ENCODE measurements around the gene PRKX. TPM values are rescaled to one million over a fixed set of nuclear protein-coding genes. Genes with fewer than 3 reads are reported as not detected.
"Not testable (repeated sequence)": the region's sequence is repeated elsewhere in the genome, so short reads cannot be mapped to it uniquely, and the experiment has no call there.

The PRKX gene
- total and polyA plus RNA-seq, 12 donors: 1.7 to 10.1 (median 2.8) TPM

DNA sequence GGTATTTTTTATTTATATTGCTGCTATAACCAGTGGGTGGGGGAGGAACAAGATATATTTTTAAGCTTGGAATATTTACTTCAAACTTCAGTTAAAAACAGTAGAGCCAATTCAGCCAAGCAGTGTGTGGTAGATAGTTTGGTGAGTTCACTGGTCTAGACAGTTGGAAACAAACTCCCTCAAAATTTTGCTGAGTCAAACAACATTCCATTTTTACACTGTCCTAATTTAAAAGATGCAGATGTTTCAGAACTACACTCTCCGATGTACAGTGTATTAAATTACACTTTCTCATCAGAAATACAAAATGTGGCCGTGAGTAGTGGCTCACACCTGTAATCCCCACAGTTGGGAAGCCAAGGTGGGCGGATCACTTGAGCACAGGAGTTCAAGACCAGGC is 23.3 kb downstream of the PRKX start:
- H3K36me3 ChIP-seq: no peaks in the 10 kb centered on the region
- H3K27me3 ChIP-seq: no peaks in the 10 kb centered on the region
- peaks cover 0 to 9% (median 0%) of the 10 kb centered on the region in 9 donors for H3K4me1 ChIP-seq
- intact Hi-C loops (cut with DNase I): loop anchor here in 1 of 10 donors (10.0 kb wide), 1 partner anchor 125 kb away; no protein-coding TSS in a partner anchor
- no peak for ATAC-seq
- no peaks in the 10 kb centered on the region for H3K9me3 ChIP-seq
- WGBS, 2 donors: 67 to 76% methylated on average over 3 of the region's 3 CpGs
- no peak overlapping the region for H3K4me3 ChIP-seq
- DNase-seq: no peak
- no peak overlapping the region for H3K27ac ChIP-seq
- TF ChIP-seq, protein P1, sequence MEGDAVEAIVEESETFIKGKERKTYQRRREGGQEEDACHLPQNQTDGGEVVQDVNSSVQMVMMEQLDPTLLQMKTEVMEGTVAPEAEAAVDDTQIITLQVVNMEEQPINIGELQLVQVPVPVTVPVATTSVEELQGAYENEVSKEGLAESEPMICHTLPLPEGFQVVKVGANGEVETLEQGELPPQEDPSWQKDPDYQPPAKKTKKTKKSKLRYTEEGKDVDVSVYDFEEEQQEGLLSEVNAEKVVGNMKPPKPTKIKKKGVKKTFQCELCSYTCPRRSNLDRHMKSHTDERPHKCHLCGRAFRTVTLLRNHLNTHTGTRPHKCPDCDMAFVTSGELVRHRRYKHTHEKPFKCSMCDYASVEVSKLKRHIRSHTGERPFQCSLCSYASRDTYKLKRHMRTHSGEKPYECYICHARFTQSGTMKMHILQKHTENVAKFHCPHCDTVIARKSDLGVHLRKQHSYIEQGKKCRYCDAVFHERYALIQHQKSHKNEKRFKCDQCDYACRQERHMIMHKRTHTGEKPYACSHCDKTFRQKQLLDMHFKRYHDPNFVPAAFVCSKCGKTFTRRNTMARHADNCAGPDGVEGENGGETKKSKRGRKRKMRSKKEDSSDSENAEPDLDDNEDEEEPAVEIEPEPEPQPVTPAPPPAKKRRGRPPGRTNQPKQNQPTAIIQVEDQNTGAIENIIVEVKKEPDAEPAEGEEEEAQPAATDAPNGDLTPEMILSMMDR (IDR thresholded peaks at IDR 0.05): no peak

DNA sequence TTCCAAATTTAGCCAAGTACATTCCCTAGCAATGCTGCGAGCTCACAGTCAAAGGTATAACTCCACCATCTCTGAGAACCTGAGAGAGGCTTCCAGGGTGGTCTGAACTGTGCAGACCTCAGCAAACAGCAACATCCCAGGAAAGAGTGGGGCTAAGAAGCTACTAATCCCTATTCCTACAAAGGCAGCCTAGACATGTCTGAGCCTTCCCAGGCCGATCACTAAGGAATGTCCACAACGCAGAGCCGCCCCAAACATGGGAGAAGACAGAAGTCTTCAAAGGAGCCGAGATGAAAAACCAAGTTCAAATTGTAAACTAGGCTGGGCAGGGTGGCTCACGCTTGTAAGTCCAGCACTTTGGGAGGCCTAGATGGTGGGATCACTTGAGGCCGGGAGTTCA is 30.2 kb downstream of the PRKX start:
- H3K36me3 ChIP-seq; H3K9me3 ChIP-seq; H3K27ac ChIP-seq; H3K27me3 ChIP-seq; ATAC-seq; intact Hi-C loops (cut with DNase I); H3K4me3 ChIP-seq; DNase-seq; H3K4me1 ChIP-seq: not testable (repeated sequence)
- WGBS, 2 donors: 94 to 95% methylated on average over 7 of the region's 7 CpGs

DNA sequence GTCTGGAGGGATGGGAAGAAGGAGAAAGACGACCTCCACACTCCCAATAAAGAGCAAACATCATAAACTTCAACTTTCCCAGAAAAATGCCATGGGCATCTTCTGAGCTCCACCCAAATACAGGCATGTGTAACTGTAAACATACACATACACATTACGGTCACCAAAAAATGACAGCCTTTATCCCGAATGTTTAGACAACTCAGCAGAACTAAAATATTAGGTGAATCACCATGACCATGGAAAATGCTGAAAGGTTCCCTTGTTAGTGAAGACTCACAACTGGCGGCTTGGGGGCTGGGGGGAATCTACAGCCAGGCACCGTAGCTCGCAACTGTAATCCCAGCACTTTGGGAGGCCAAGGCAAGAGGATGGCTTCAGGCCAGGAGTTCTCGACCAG is 33.0 kb downstream of the PRKX start:
- TF ChIP-seq, protein P1 (IDR thresholded peaks at IDR 0.05): no peak
- ATAC-seq: no peak
- no peak for DNase-seq
- no peaks in the 10 kb centered on the region for H3K27me3 ChIP-seq
- no peaks in the 10 kb centered on the region for H3K9me3 ChIP-seq
- intact Hi-C loops (cut with DNase I): no loop called here
- 90 to 92% methylated on average over 7 of the region's 7 CpGs for WGBS, 2 donors
- H3K36me3 ChIP-seq: no peaks in the 10 kb centered on the region
- peaks cover 0 to 4% (median 0%) of the 10 kb centered on the region in 9 donors for H3K4me1 ChIP-seq
- no peak overlapping the region for H3K27ac ChIP-seq
- H3K4me3 ChIP-seq: no peak overlapping the region

DNA sequence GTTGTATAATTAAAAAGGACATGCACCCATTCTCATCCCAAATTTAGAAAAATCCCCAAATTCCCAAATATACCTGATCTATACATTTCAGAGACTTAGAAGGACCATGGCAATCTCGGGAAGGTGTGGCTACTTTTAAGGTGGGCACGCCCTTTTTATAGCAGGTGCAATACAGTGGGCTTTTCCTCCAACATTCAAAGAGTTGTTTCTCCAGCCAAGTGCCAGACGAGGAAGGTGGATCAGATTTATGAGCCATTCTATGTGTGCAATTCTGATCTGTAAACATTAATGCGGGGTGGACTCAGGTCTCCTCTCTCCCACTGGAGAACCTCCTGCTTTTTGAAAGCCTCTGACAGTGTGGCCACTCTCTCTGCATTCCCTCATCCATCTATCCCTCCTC is 33.8 kb downstream of the PRKX start:
- 93 to 96% methylated on average over 4 of the region's 4 CpGs for WGBS, 2 donors

DNA sequence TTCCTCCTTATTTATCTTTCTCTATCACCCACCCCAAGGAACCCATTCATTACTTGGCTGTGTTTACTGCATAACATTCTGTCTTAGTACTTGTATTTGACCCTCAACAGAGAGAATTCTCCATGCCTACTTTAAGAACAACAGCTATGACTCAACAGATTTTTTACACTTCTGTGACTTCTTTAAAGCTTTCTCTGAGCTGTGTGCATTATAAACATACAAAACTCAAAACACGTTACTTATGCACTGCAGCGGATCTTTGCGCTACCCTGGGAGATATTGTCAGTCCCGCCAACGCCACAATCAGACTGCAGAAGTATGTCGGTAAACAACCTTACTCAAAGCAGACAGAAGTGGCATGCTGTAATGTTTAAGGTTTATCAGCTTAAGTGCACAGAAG is 35.1 kb downstream of the PRKX start:
- ATAC-seq (no peak), DNase-seq (no peak)
- no peak overlapping the region for H3K27ac ChIP-seq
- no peaks in the 10 kb centered on the region for H3K27me3 ChIP-seq
- peaks cover 0 to 4% (median 0%) of the 10 kb centered on the region in 9 donors for H3K4me1 ChIP-seq
- intact Hi-C loops (cut with DNase I): no loop called here
- 67 to 70% methylated on average over 6 of the region's 6 CpGs for whole genome bisulfite sequencing, 2 donors
- no peaks in the 10 kb centered on the region for H3K9me3 ChIP-seq
- TF ChIP-seq, protein P1 (IDR thresholded peaks at IDR 0.05): no peak
- peaks cover 0 to 11% (median 0%) of the 10 kb centered on the region in 9 donors for H3K36me3 ChIP-seq
- no peak overlapping the region for H3K4me3 ChIP-seq

More for the DNA sequence above, 33.8 kb downstream of the PRKX start:
- DNase-seq: no peak
- H3K27ac ChIP-seq: no peak overlapping the region
- no peak for ATAC-seq
- peaks cover 0 to 4% (median 0%) of the 10 kb centered on the region in 9 donors for H3K4me1 ChIP-seq
- H3K4me3 ChIP-seq: no peak overlapping the region
- TF ChIP-seq, protein P1 (IDR thresholded peaks at IDR 0.05): no peak
- intact Hi-C loops (cut with DNase I): no loop called here
- no peaks in the 10 kb centered on the region for H3K27me3 ChIP-seq
- no peaks in the 10 kb centered on the region for H3K9me3 ChIP-seq
- H3K36me3 ChIP-seq: no peaks in the 10 kb centered on the region

Data from heart right ventricle (tissue), 16 donors.